Panc1 (cell line): Measurements from ENCODE around the gene PSME1. TPM values are rescaled to one million over a fixed set of nuclear protein-coding genes. Genes with fewer than 3 reads are reported as not detected.

ENCODE experiments used
- ATAC-seq: fragments of 200-7000 bp; cut with Tn5 transposase; 2 replicates; pipeline ENCODE4 v1.9.1; 2020; ENCODE audit warnings: mild to moderate bottlenecking, moderate library complexity
- BruUV-seq: library from RNA; stranded (reverse); fragments of 400-500 nt; replicated peaks from 2 replicates; lab custom pipeline; 2021; lab: Mats Ljungman, UMichigan
- CTCF ChIA-PET: fragments of 300-600 bp; sonication (Branson Sonifier 250); formaldehyde crosslinking; loops from one replicate; lab custom pipeline; 2022; ENCODE audit warnings: antibody characterized with exemption; lab: Charles Lee
- POLR2A ChIA-PET: fragments of 300-600 bp; sonication (Branson Sonifier 250); formaldehyde crosslinking; loops from one replicate; lab custom pipeline; 2022; ENCODE audit warnings: antibody characterized with exemption; lab: Charles Lee
- DNase-seq: peaks from one replicate; pipeline ENCODE4 v3.0.0-alpha.2; 2010; ENCODE audit warnings: low read depth, low spot score
- H3K27ac ChIP-seq: 2 replicates; pipeline ENCODE4 v1.5.1; 2011; ENCODE audit warnings: mild to moderate bottlenecking, low read length, inconsistent platforms
- H3K27me3 ChIP-seq: fragments of 200-500 bp; sonication (Bioruptor generic); 2 replicates; pipeline ENCODE4 v1.6.0; 2014; ENCODE audit warnings: low read length, inconsistent platforms; ENCODE audit not compliant: control insufficient read depth, insufficient read depth
- H3K36me3 ChIP-seq: fragments of 200-500 bp; sonication (Bioruptor generic); 2 replicates; pipeline ENCODE4 v1.5.1; 2014; ENCODE audit warnings: inconsistent platforms, mild to moderate bottlenecking, low read length, moderate library complexity; ENCODE audit not compliant: control insufficient read depth, insufficient read depth
- H3K4me1 ChIP-seq: 2 replicates; pipeline ENCODE4 v1.5.1; 2011; ENCODE audit warnings: inconsistent platforms, mild to moderate bottlenecking, low read length, moderate library complexity; ENCODE audit not compliant: control insufficient read depth, insufficient read depth
- H3K4me3 ChIP-seq, 2 experiments: 2 replicates each; pipeline ENCODE4 v1.5.1; 2011 to 2012; ENCODE audit warnings: low read depth in 2 of 2, low read length in 2 of 2, mild to moderate bottlenecking in 2 of 2, inconsistent platforms in 1 of 2, moderate library complexity in 1 of 2
- H3K9me3 ChIP-seq: fragments of 200-500 bp; sonication (Bioruptor generic); 2 replicates; pipeline ENCODE4 v1.5.1; 2014; ENCODE audit warnings: low read depth, mild to moderate bottlenecking, inconsistent platforms, low read length, moderate library complexity; ENCODE audit not compliant: control insufficient read depth, insufficient read depth
- CTCF ChIP-seq: fragments of 450-650 bp; IDR thresholded peaks from 2 replicates; pipeline ENCODE4 v1.5.1; 2017; ENCODE audit warnings: mild to moderate bottlenecking
- POLR2AphosphoS5 ChIP-seq: IDR thresholded peaks from 2 replicates; pipeline ENCODE4 v1.6.1; 2012; ENCODE audit warnings: mild to moderate bottlenecking, low read depth, low read length, moderate library complexity
- REST ChIP-seq, 2 experiments: IDR thresholded peaks; 2 replicates each; pipeline ENCODE4 v1.6.1; 2011 to 2012; ENCODE audit warnings: low read depth in 2 of 2, control low read depth in 1 of 2, low read length in 1 of 2, mild to moderate bottlenecking in 1 of 2, moderate library complexity in 1 of 2; ENCODE audit not compliant: insufficient read depth in 1 of 2
- SIN3A ChIP-seq: IDR thresholded peaks from 2 replicates; pipeline ENCODE4 v1.6.1; 2012; ENCODE audit warnings: low read depth, mild to moderate bottlenecking, low read length, moderate library complexity, borderline replicate concordance; ENCODE audit not compliant: insufficient read depth
- TCF7L2 ChIP-seq: IDR thresholded peaks from 2 replicates; pipeline ENCODE4 v1.6.1; 2011; ENCODE audit warnings: mild to moderate bottlenecking, low read depth, low read length, inconsistent platforms
- in situ Hi-C: cut with HindIII; loops from 2 replicates; pipeline ENCODE4 v1.10.0; 2016; ENCODE audit warnings: low sequenced_read_pairs, low pct_unique_long_range_greater_than_20kb
- intact Hi-C: fragments of 100-400 bp; cut with micrococcal nuclease; formaldehyde crosslinking; loops from one replicate; pipeline ENCODE4 v1.10.0; 2022; ENCODE audit not compliant: unreplicated experiment
- total RNA-seq: library from RNA; stranded (reverse); gene quantifications from one replicate; pipeline ENCODE4 v1.2.1, GENCODE V29; 2021; ENCODE audit not compliant: unreplicated experiment

Gene PSME1
- total RNA-seq, 1 experiment from 2014 or later: 130 TPM

- no peak for DNase-seq
- intact Hi-C loops: no loop called here
- in situ Hi-C loops: no loop called here
- Histone ChIP-seq H3K9me3 (no peaks in the 10 kb centered on the region), H3K36me3 (no peaks in the 10 kb centered on the region; the same call in none of the 2 replicates), H3K4me1 (peaks cover 4% of the 10 kb centered on the region), H3K27ac (no peak overlapping the region), H3K27me3 (no peaks in the 10 kb centered on the region), H3K4me3 (no peak overlapping the region)
- ChIA-PET CTCF (interaction anchor here (0.6 kb wide), 1 partner anchor 1683 kb away, joined by 6 read pairs; no protein-coding TSS in a partner anchor), POLR2A (no interaction called here)
- ATAC-seq: no peak
- TF ChIP-seq TCF7L2 (no peak), SIN3A (no peak), CTCF (no peak), POLR2AphosphoS5 (no peak), REST (IDR thresholded peaks at IDR 0.05; ENCODE audit: insufficient read depth in 1 of 2, low read depth in 2 of 2, low read length in 1 of 2) (no peak)
- no TSS peak for BruUV-seq
These were observed 23.9 kb downstream of the PSME1 start for GRCh38 chr14:24159777-24160498.

GRCh38 chr14:24160499-24160849 is 24.5 kb downstream of the PSME1 start:
- intact Hi-C loops: no loop called here
- ChIA-PET POLR2A (no interaction called here), CTCF (interaction anchor here (1.1 to 1.2 kb wide), 2 partner anchors 25 to 102 kb away, joined by 3 to 5 read pairs; partner anchors contain the start of gene PSME1)
- Histone ChIP-seq H3K36me3 (no peaks in the 10 kb centered on the region; the same call in 1 of the 2 replicates), H3K27me3 (no peaks in the 10 kb centered on the region), H3K9me3 (no peaks in the 10 kb centered on the region), H3K4me1 (peaks cover 4% of the 10 kb centered on the region), H3K4me3 (no peak overlapping the region), H3K27ac (no peak overlapping the region)
- in situ Hi-C loops: no loop called here
- DNase-seq (no peak), ATAC-seq (peak; percentile 37)
- TF ChIP-seq POLR2AphosphoS5: no peak
- TF ChIP-seq SIN3A: no peak
- no peak for TF ChIP-seq TCF7L2
- no peak for TF ChIP-seq REST (IDR thresholded peaks at IDR 0.05; ENCODE audit: insufficient read depth in 1 of 2, low read depth in 2 of 2, low read length in 1 of 2)
- no peak for TF ChIP-seq CTCF
- no TSS peak for BruUV-seq
